Ovary (tissue), 9 donors: Measurements from ENCODE around the gene PUS7L. TPM values are rescaled to one million over a fixed set of nuclear protein-coding genes. Genes with fewer than 3 reads are reported as not detected.
"Not testable (repeated sequence)": the region's sequence is repeated elsewhere in the genome, so short reads cannot be mapped to it uniquely, and the experiment has no call there.

Experiments
- DNase-seq, 5 donors: peaks; one replicate each; pipeline ENCODE4 v3.0.0-alpha.2; 2019 to 2020
- H3K27ac ChIP-seq, 2 donors: fragments of 200-600 bp; one replicate each; pipeline versions ENCODE4 v1.5.1 to v1.8.0; 2019 to 2022
- H3K27me3 ChIP-seq: fragments of 200-600 bp; one replicate; pipeline ENCODE4 v1.8.0; 2022
- H3K36me3 ChIP-seq: fragments of 200-600 bp; sonication (generic); one replicate; pipeline ENCODE4 v1.5.1; 2019
- H3K4me1 ChIP-seq: one replicate; pipeline ENCODE4 v1.8.1; 2013; ENCODE audit warnings: mild to moderate bottlenecking, moderate library complexity; ENCODE audit not compliant: insufficient read depth
- H3K4me3 ChIP-seq: fragments of 200-600 bp; sonication (generic); one replicate; pipeline ENCODE4 v1.5.1; 2017
- H3K9me3 ChIP-seq, 2 donors: fragments of 200-600 bp in 1 of 2; sonication (generic) in 1 of 2; one replicate each; pipeline versions ENCODE4 v1.5.1 to v1.8.1; 2013 to 2019; ENCODE audit warnings: mild to moderate bottlenecking in 1 of 2, moderate library complexity in 1 of 2
- EP300 ChIP-seq: sonication (generic); formaldehyde crosslinking; IDR thresholded peaks from one replicate; pipeline ENCODE4 v1.6.1; 2017; ENCODE audit warnings: antibody characterized with exemption
- POLR2A ChIP-seq: fragments of 450-650 bp; IDR thresholded peaks from one replicate; pipeline ENCODE4 v1.6.1; 2017; ENCODE audit warnings: antibody characterized with exemption, mild to moderate bottlenecking, moderate library complexity
- WGBS, 3 donors: extraction: QIAGEN DNeasy Blood & Tissue Kit in 1 of 3; methylation state at CpG; one replicate each; pipeline versions ENCODE4 v1.1.5 to v1.1.7; 2013 to 2017; 5-methylcytosine and 5-hydroxymethylcytosine counted together
- intact Hi-C, 4 donors: fragments of 100-400 bp; cut with DNase I; formaldehyde crosslinking; loops; one replicate each; pipeline versions ENCODE4 v1.11.0 to v1.15.1; 2022 to 2023
- polyA plus RNA-seq, 2 donors: library from polyadenylated mRNA; stranded (reverse); fragments of 200-250 nt in 1 of 2; fragments of 350-450 nt in 1 of 2; fragmentation: Illumina TruSeq in 1 of 2; extraction: RNeasy Lipid Tissue Mini Kit (QIAGEN cat#74804) in 1 of 2; gene quantifications; one replicate each; pipeline ENCODE4 v1.2.3, GENCODE V29; 2013 to 2014
- total RNA-seq, 7 donors: library from RNA; depleted of rRNA in 2 of 7; stranded (reverse); fragments of >200 nt in 2 of 7; fragmentation: NEBNext Ultra II Directional in 3 of 7; extraction: Animal tissue kit (Norgen Biotek cat#: 25700) in 3 of 7; gene quantifications; one replicate each; pipeline versions ENCODE4 v1.1.0 to v1.2.4, GENCODE V29; 2016 to 2023
- TF ChIP-seq, protein P1 (sequence below), 3 donors: fragments of 450-650 bp in 2 of 3; fragments of 200-600 bp in 1 of 3; IDR thresholded peaks; one replicate each; pipeline versions ENCODE4 v1.5.1 to v1.8.0; 2016 to 2022; ENCODE audit warnings: antibody characterized with exemption in 3 of 3, mild to moderate bottlenecking in 1 of 3
- donor health status: DM: no; HTN: no; CAD: no; lungs with moderate emphysema.
- donor health status: DM: no; HTN: no; CAD: no.
- donor health status: Bipolar disorder and iron deficiency.
- donor health status: DM: yes; HTN: yes; CAD: no.
- donor health status: DM: no; HTN: no; CAD: no.
- donor health status: DM: yes; HTN: yes; CAD: no.

PUS7L gene
- total and polyA plus RNA-seq, 9 donors, result 1.6 to 25.3 (median 11.8) TPM

DNA sequence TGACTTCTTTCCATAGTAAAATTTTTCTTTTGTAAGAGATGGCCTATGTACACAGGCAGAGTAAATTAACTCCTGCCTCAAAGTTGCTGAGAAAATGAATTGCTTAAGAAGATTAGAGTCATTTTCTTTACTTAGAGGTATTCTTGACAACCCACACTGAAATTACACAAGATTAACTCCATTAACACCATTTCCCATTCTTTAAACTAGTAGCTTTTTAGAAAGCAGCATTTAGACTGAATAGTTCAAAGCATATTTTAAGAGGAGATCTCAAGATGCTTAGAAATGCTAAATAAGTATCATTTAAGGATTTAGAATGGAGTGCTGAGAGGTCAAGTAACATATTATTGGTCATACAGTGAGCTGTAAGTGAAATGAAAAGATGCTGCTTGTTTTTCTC is 35.5 kb downstream of the PUS7L start:
- TF ChIP-seq EP300 (no peak), POLR2A (no peak)
- TF ChIP-seq, protein P1, sequence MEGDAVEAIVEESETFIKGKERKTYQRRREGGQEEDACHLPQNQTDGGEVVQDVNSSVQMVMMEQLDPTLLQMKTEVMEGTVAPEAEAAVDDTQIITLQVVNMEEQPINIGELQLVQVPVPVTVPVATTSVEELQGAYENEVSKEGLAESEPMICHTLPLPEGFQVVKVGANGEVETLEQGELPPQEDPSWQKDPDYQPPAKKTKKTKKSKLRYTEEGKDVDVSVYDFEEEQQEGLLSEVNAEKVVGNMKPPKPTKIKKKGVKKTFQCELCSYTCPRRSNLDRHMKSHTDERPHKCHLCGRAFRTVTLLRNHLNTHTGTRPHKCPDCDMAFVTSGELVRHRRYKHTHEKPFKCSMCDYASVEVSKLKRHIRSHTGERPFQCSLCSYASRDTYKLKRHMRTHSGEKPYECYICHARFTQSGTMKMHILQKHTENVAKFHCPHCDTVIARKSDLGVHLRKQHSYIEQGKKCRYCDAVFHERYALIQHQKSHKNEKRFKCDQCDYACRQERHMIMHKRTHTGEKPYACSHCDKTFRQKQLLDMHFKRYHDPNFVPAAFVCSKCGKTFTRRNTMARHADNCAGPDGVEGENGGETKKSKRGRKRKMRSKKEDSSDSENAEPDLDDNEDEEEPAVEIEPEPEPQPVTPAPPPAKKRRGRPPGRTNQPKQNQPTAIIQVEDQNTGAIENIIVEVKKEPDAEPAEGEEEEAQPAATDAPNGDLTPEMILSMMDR (IDR thresholded peaks at IDR 0.05), result no peak
- Histone ChIP-seq H3K4me1 (no peaks in the 10 kb centered on the region), H3K27ac (no peak overlapping the region), H3K36me3 (no peaks in the 10 kb centered on the region), H3K27me3 (no peaks in the 10 kb centered on the region), H3K9me3 (no peaks in the 10 kb centered on the region), H3K4me3 (no peak overlapping the region)
- intact Hi-C loops, result no loop called here
- DNase-seq, result no peak

DNA sequence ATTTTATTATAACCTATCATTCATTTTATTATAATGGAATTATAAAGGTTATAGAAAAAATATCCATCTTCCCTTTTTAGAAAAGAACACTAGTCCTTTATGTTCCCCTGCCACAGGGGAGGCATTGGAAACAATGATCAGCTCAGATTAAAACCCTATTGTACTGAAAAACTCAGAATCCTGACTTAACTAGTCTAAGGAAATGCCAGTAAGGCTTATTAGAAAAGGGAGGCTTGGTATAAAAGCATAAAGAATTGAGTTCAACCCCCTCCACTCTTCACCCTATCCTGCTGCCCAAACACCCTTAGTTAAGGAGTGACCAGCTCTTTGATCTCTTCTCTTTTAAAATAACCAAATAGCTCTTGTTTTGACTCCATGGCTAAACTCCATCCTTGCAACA is 36.0 kb downstream of the PUS7L start:
- TF ChIP-seq, protein P1 (IDR thresholded peaks at IDR 0.05), result no peak
- TF ChIP-seq POLR2A (no peak), EP300 (no peak)
- H3K4me3 ChIP-seq, result no peak overlapping the region

DNA sequence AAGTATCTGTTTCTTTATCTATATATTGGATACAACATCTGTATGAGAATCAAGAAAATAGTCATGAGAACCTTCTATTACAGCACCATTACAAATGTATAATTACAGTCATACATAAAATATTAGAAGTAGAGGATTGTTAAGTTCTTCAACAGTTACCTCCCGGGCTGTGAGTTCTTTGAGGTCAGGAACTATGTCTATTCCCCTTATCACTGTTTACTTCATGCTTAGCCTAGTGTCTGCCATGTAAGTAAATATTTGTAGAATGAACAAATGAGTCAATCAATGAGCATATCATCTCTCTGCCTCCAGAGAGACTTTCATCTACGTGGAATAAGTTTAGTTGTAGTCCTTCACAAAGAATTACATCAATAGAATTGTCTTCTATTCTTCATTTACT is 47.2 kb downstream of the PUS7L start:
- WGBS, 3 donors, result 67 to 79% (median 75%) methylated on average over 2 of the region's 2 CpGs

More for the DNA sequence above, 36.0 kb downstream of the PUS7L start:
- Histone ChIP-seq H3K27me3 (no peaks in the 10 kb centered on the region), H3K9me3 (no peaks in the 10 kb centered on the region), H3K4me1 (no peaks in the 10 kb centered on the region), H3K36me3 (no peaks in the 10 kb centered on the region), H3K27ac (no peak overlapping the region)
- no peak for DNase-seq
- intact Hi-C loops, result no loop called here

DNA sequence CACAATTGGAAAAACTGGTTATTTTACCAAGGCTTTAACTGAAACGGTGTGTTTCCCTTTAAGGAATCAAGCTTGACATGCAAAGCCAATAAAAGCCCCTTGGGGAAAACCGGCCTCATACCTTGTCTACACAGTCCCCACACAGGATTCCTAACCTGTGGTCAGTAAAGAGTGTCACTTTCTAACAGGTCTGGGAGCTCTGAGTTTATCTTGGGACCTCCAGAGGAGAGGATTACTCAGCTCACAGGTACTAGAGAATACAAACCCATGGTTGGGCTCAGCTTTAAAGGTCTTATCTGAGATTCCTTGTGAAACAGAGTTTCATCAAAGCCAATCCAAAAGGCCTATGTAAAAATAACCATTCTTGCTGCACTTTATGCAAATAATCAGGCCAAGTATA is 54.8 kb downstream of the PUS7L start:
- H3K4me1 ChIP-seq, H3K9me3 ChIP-seq, H3K27me3 ChIP-seq, DNase-seq, H3K36me3 ChIP-seq, intact Hi-C loops, H3K27ac ChIP-seq, H3K4me3 ChIP-seq: not testable (repeated sequence)
- 18 to 40% (median 23%) methylated on average over 2 of the region's 2 CpGs for WGBS, 3 donors

More for the DNA sequence above, 47.2 kb downstream of the PUS7L start:
- intact Hi-C loops, result no loop called here
- H3K4me3 ChIP-seq, result no peak overlapping the region
- DNase-seq, result no peak
- no peaks in the 10 kb centered on the region for H3K4me1 ChIP-seq
- H3K9me3 ChIP-seq, result no peaks in the 10 kb centered on the region
- no peaks in the 10 kb centered on the region for H3K27me3 ChIP-seq
- TF ChIP-seq POLR2A (no peak), EP300 (no peak)
- TF ChIP-seq, protein P1 (IDR thresholded peaks at IDR 0.05), result no peak
- H3K36me3 ChIP-seq, result no peaks in the 10 kb centered on the region
- no peak overlapping the region for H3K27ac ChIP-seq

GRCh38 chr12:43701194-43701593 is 57.4 kb downstream of the PUS7L start:
- H3K27ac ChIP-seq, H3K36me3 ChIP-seq, H3K4me3 ChIP-seq, H3K27me3 ChIP-seq, DNase-seq, H3K9me3 ChIP-seq, intact Hi-C loops, H3K4me1 ChIP-seq: not testable (repeated sequence)
- 75 to 84% (median 82%) methylated on average over 1 of the region's 1 CpG for WGBS, 3 donors

DNA sequence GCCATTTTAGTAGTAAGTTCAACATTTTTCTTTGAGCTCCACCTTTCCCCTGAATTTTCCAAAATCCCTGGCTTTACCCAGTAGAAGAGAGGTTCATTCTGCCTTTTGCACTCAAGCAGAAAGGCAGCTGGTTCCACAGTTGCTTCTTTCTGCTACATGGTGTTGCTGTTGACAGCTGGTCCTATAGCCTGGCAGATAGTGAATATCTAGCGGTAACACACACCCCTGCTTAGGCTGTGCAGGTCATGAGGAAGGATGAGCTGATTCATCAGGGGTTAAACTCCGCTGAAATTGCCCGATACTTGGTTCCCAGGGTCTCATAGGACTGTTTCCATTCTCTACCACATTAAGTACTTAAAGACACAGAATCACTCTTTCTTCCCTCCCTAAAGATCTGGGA is 62.4 kb downstream of the PUS7L start:
- H3K4me3 ChIP-seq, result no peak overlapping the region
- H3K27ac ChIP-seq, result no peak overlapping the region
- DNase-seq, result no peak
- H3K4me1 ChIP-seq, result no peaks in the 10 kb centered on the region
- TF ChIP-seq, protein P1 (IDR thresholded peaks at IDR 0.05), result no peak
- TF ChIP-seq POLR2A, result no peak
- TF ChIP-seq EP300, result no peak
- no peaks in the 10 kb centered on the region for H3K36me3 ChIP-seq
- 46 to 53% (median 50%) methylated on average over 3 of the region's 3 CpGs for WGBS, 3 donors
- intact Hi-C loops, result no loop called here
- H3K9me3 ChIP-seq, result no peaks in the 10 kb centered on the region
- no peaks in the 10 kb centered on the region for H3K27me3 ChIP-seq
